Measurements from ENCODE around the gene CTSO.

- no peak for TF ChIP-seq CTCF (IDR thresholded peaks at IDR 0.05)
- no peak for TF ChIP-seq ZFX (IDR thresholded peaks at IDR 0.05; ENCODE audit: borderline replicate concordance)
Measured at GRCh38 chr4:155878611-155879010, 75.1 kb downstream of the CTSO start.

All from 22Rv1 (cell line).